ENCODE data around the gene ARHGAP24.

DNA sequence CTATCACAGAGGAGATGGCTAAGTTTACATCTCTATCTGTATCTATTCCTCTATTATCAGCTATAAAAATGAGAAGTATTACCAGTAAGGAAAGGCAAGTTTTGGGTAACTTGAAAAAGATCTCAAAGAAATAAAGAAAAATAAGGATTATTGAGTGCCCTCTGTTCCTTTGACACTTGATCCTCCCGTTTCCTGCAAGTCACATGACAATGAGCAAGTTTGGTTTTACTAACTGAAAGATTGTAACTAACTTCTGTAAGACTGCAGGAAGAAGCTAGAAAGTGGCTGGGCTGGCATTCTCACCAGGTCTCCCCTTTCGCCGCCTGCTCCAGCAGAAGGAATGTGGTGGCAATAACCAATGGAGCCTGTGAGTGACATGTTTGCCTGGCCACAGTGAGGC, 59.2 kb downstream of the ARHGAP24 start:
- TF ChIP-seq CTCF (IDR thresholded peaks at IDR 0.05 in 2 of 3, conservative IDR thresholded peaks at IDR 0.05 in 1 of 3; ENCODE audit: borderline replicate concordance in 1 of 3, insufficient read depth in 1 of 3, low read depth in 2 of 3, low read length in 2 of 3) (no peak), POLR2A (IDR thresholded peaks at IDR 0.05; ENCODE audit: borderline replicate concordance, extremely low read depth, insufficient read depth, insufficient read length) (no peak), MAX (IDR thresholded peaks at IDR 0.05) (no peak), ZBTB33 (IDR thresholded peaks at IDR 0.05; ENCODE audit: extremely low read depth, insufficient replicate concordance, low read length) (no peak), EZH2phosphoT487 (IDR thresholded peaks at IDR 0.05; ENCODE audit: borderline replicate concordance) (no peak), ZNF274 (IDR thresholded peaks at IDR 0.05; ENCODE audit: low read depth, low read length) (no peak), RAD21 (IDR thresholded peaks at IDR 0.05; ENCODE audit: low read depth) (no peak), YY1 (IDR thresholded peaks at IDR 0.05; ENCODE audit: extremely low read depth, insufficient replicate concordance, low read depth, low read length) (no peak), POLR2AphosphoS5 (IDR thresholded peaks at IDR 0.05; ENCODE audit: low read depth, low read length) (no peak), TCF7L2 (IDR thresholded peaks at IDR 0.05; ENCODE audit: borderline replicate concordance, extremely low read depth, insufficient read depth, insufficient read length) (no peak)
- TF ChIP-seq, protein P1, sequence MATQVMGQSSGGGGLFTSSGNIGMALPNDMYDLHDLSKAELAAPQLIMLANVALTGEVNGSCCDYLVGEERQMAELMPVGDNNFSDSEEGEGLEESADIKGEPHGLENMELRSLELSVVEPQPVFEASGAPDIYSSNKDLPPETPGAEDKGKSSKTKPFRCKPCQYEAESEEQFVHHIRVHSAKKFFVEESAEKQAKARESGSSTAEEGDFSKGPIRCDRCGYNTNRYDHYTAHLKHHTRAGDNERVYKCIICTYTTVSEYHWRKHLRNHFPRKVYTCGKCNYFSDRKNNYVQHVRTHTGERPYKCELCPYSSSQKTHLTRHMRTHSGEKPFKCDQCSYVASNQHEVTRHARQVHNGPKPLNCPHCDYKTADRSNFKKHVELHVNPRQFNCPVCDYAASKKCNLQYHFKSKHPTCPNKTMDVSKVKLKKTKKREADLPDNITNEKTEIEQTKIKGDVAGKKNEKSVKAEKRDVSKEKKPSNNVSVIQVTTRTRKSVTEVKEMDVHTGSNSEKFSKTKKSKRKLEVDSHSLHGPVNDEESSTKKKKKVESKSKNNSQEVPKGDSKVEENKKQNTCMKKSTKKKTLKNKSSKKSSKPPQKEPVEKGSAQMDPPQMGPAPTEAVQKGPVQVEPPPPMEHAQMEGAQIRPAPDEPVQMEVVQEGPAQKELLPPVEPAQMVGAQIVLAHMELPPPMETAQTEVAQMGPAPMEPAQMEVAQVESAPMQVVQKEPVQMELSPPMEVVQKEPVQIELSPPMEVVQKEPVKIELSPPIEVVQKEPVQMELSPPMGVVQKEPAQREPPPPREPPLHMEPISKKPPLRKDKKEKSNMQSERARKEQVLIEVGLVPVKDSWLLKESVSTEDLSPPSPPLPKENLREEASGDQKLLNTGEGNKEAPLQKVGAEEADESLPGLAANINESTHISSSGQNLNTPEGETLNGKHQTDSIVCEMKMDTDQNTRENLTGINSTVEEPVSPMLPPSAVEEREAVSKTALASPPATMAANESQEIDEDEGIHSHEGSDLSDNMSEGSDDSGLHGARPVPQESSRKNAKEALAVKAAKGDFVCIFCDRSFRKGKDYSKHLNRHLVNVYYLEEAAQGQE (IDR thresholded peaks at IDR 0.05; ENCODE audit: low read depth), result no peak
- TF ChIP-seq, protein P2, sequence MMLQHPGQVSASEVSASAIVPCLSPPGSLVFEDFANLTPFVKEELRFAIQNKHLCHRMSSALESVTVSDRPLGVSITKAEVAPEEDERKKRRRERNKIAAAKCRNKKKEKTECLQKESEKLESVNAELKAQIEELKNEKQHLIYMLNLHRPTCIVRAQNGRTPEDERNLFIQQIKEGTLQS (IDR thresholded peaks at IDR 0.05), result no peak
